ENCODE measurements around the gene ZNF451.

DNA sequence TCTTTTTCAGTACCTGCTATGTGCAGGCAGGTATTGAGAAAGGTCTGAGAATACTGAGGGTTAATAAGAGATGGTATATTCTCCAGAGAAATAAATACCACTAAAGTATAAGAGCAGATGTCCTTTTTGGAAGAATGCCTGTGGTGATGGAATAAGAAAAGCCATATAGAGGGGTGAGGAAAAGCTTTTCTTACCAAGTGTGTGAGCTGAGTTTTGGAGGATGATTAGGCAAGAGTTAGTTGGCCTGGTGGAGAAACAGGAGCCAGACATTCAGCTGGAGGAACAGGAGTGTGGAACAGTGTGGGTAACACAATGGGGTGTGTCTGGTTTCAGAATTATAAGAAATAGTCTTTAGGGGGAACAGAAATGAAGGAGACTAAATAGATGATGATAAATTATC lies 19.9 kb downstream of the ZNF451 start:
- TF ChIP-seq, protein P1, sequence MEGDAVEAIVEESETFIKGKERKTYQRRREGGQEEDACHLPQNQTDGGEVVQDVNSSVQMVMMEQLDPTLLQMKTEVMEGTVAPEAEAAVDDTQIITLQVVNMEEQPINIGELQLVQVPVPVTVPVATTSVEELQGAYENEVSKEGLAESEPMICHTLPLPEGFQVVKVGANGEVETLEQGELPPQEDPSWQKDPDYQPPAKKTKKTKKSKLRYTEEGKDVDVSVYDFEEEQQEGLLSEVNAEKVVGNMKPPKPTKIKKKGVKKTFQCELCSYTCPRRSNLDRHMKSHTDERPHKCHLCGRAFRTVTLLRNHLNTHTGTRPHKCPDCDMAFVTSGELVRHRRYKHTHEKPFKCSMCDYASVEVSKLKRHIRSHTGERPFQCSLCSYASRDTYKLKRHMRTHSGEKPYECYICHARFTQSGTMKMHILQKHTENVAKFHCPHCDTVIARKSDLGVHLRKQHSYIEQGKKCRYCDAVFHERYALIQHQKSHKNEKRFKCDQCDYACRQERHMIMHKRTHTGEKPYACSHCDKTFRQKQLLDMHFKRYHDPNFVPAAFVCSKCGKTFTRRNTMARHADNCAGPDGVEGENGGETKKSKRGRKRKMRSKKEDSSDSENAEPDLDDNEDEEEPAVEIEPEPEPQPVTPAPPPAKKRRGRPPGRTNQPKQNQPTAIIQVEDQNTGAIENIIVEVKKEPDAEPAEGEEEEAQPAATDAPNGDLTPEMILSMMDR (IDR thresholded peaks at IDR 0.05; ENCODE audit: low read depth, low read length), result no peak
- TF ChIP-seq POLR2A (IDR thresholded peaks at IDR 0.05; ENCODE audit: extremely low read depth, insufficient read length) (no peak), MYC (IDR thresholded peaks at IDR 0.05; ENCODE audit: low read depth, low read length) (no peak)

All from NB4 (cell line).